LNCAP (cell line): Measurements from ENCODE around the gene CBY2.

Experiments used
- TF ChIP-seq, protein P1 (sequence below): fragments of 450-650 bp; IDR thresholded peaks from 2 replicates; pipeline ENCODE4 v1.5.1; 2017; ENCODE audit warnings: mild to moderate bottlenecking

The CBY2 gene

DNA sequence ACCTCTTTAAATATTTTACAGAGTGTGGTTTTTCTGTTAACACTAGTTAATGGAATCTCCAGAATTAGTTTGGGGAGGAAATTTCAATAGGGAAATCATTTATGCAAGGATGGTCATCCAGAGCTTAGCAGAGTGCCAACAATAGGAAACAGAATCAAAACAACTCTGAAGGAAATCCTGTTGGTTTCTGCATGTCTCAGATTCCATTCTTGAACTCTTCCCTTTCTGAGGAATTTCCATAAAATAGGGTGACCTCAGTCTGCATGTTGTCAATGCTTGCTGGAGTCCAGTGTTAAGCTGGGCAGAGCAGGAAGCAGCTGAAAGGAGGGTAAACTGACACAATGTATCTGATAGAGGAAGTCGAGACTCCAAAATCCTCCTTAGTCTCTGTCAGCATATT lies 16.9 kb downstream of the CBY2 start:
- TF ChIP-seq, protein P1, sequence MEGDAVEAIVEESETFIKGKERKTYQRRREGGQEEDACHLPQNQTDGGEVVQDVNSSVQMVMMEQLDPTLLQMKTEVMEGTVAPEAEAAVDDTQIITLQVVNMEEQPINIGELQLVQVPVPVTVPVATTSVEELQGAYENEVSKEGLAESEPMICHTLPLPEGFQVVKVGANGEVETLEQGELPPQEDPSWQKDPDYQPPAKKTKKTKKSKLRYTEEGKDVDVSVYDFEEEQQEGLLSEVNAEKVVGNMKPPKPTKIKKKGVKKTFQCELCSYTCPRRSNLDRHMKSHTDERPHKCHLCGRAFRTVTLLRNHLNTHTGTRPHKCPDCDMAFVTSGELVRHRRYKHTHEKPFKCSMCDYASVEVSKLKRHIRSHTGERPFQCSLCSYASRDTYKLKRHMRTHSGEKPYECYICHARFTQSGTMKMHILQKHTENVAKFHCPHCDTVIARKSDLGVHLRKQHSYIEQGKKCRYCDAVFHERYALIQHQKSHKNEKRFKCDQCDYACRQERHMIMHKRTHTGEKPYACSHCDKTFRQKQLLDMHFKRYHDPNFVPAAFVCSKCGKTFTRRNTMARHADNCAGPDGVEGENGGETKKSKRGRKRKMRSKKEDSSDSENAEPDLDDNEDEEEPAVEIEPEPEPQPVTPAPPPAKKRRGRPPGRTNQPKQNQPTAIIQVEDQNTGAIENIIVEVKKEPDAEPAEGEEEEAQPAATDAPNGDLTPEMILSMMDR: no peak

DNA sequence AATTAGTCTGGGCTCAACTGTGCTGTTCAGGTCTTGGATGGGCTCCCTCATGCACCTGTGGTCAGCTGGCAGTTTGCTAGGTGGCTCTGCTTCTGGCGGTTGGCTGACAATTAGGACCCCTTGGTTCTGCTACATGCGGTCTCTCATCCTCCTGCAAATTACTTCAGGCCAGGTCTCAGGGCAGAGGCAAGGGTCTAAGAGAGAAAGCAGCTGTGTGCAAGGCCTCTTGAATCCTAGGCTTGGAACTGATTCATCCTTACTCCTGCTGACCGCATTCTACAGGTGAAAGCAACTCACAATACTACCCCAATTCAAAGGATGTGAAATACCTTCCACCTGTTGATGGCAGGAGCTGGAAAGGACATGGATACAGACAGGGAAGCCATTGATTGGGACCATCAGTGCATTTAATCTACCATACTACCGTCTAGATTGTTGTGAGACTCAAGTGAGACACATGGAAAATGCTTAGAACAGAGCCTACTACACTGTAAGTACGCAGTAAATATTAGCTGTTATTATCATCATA lies 19.1 kb downstream of the CBY2 start:
- TF ChIP-seq, protein P1: no peak

DNA sequence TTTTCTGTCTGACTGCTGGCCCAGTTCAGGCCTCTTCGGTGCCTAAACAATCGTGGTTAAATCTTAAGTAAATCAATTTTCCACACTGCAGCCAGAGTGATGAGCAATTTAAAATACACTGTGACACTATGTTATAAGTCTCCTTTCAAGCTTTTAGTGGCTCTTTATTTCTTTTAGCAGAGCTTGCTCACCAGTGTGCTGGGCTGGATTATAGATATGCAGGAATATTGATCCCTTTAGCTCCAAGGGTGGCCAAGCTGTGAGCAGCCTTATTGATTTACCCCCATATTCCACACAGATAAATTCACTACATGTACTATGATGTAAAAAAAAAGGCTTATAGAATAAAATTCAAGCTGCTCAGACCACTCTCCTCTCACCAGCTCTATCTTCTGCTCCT lies 21.7 kb downstream of the CBY2 start:
- TF ChIP-seq, protein P1: no peak

DNA sequence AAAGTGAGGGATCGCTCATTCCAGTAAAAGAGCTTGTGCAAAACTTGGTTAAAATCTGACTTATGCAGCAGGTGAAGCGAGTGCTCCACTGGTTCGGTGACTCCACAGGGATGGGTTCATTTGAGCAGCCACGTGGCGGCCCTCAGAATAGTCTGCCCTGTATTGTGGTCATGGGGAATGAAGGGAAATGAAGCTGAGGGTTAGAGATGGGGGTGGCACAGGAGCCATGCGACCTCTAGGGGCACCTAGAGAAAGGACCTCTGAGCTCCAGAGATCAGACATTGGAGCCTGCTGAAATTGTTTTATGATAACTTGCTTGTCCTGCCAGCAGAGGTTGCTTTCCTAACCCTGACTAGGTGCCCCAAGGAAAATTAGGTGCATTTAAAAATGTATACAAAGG lies 26.6 kb downstream of the CBY2 start:
- TF ChIP-seq, protein P1: peak; percentile 31

DNA sequence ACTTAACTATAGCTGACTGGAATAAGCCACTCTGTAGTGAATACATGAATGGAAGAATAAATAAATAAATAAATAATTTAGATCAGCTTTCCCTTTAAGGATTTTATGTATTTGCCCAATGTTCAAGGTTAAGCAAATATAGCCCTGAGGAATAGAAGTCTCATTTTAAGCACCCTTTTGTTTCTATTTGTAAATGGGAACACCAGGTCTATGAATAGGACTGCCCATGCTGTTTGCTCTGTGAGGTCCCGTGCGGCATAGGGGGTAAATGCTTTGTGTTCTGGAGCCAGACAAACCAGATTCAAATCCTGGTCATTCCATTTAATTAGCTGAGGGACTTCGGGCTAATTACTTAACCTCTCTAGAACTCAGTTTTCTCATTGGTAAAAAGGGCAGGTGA lies 29.3 kb downstream of the CBY2 start:
- TF ChIP-seq, protein P1: no peak

DNA sequence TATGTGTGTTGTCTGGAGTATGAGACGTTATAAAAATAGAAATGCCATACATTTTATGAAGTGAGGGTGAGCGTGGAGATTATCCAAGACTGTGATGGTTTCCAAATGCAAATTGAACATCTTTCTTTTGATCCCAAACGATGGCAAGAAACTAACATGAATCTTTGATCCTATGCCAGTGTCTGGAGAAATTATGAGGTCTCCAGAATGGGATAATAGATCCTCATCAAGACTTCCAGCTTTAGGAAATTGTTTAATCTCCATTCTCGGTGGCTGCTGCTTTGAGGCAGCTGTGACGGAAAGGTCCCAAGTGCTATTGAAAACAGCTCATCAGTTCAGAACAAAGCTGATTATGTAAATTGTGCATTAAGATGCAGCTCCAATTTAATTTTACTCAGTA lies 30.8 kb downstream of the CBY2 start:
- TF ChIP-seq, protein P1: no peak

DNA sequence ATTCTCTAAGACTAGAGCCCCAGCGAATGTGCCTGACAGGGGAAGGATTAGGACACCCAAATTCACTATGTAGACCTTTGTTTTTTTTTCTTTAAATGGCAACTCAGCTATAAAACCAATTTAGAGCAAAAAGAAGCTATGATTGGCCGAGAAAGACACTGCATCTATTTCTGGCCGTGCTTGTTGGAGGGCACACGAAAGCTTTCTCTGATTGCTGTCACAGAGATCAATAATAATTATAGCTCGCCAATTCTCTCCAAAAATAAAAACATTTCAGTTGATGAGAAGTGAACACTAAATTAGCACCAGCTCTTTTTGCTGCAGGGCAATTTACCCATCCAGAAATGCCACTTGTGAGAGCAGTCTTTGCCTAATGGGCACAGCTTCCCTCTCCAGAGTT lies 31.2 kb downstream of the CBY2 start:
- TF ChIP-seq, protein P1: no peak

DNA sequence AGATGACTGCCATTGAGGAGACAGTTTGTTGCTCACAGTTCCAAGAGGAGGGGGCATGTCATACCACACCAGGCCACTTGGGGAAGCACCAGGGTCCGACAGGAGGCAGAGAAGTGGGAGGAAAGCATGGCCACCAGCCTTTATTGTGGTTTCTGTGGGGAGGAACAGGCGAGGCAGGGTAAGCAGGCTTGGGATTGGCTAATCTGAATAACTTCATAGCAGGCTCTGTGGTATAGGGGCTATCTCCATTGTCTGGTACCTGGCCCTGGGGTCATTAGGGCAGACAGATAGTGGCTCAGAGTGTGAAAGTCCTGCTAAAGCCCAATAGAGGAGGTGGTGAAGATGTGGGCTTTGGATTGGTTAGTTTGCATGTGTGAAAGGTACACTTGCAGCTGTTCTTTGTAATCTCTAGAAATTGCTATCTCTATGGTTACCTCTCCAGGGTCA lies 35.5 kb downstream of the CBY2 start:
- TF ChIP-seq, protein P1: no peak
